GM19328 (cell line): ENCODE data around the gene TMCC1.
"Not testable (repeated sequence)": the region's sequence is repeated elsewhere in the genome, so short reads cannot be mapped to it uniquely, and the experiment has no call there.

Experiments used
- ATAC-seq: cut with Tn5 transposase; IDR thresholded peaks from one replicate; pipeline ENCODE4 v1.9.1; 2021; ENCODE audit warnings: mild to moderate bottlenecking, moderate library complexity; ENCODE audit not compliant: unreplicated experiment

The TMCC1 gene

GRCh38 chr3:129612534-129613366 is 280.8 kb downstream of the TMCC1 start:
- no peak for ATAC-seq

GRCh38 chr3:129611812-129612533 is 281.5 kb downstream of the TMCC1 start:
- ATAC-seq, result no peak

GRCh38 chr3:129611446-129611800 is 282.1 kb downstream of the TMCC1 start:
- no peak for ATAC-seq

- ATAC-seq, result not testable (repeated sequence)
Measured at GRCh38 chr3:129610794-129611445, 282.6 kb downstream of the TMCC1 start.

GRCh38 chr3:129610276-129610675 is 283.2 kb downstream of the TMCC1 start:
- no peak for ATAC-seq

- ATAC-seq, result no peak
Measured at GRCh38 chr3:129609591-129610182, 283.8 kb downstream of the TMCC1 start.

- ATAC-seq, result no peak
Measured at GRCh38 chr3:129608936-129609590, 284.4 kb downstream of the TMCC1 start.

GRCh38 chr3:129608087-129608935 is 285.2 kb downstream of the TMCC1 start:
- no peak for ATAC-seq

- ATAC-seq, result no peak
Measured at GRCh38 chr3:129607391-129608068, 286.0 kb downstream of the TMCC1 start.

GRCh38 chr3:129606636-129607390 is 286.7 kb downstream of the TMCC1 start, which contains the start of gene PLXND1:
TSS of gene PLXND1 (minus strand) at chr3:129606676. CDS start at chr3:129606639, 37 bp downstream.
- ATAC-seq, result no peak

- ATAC-seq, result no peak
Measured at GRCh38 chr3:129605922-129606635, 287.4 kb downstream of the TMCC1 start.

GRCh38 chr3:129605203-129605921 is 288.1 kb downstream of the TMCC1 start:
- ATAC-seq, result no peak

GRCh38 chr3:129604767-129605166 is 288.7 kb downstream of the TMCC1 start:
- no peak for ATAC-seq

GRCh38 chr3:129603991-129604749 is 289.3 kb downstream of the TMCC1 start:
- no peak for ATAC-seq

- ATAC-seq, result no peak
Measured at GRCh38 chr3:129603561-129603942, 290.0 kb downstream of the TMCC1 start.

GRCh38 chr3:129602730-129603560 is 290.6 kb downstream of the TMCC1 start:
- no peak for ATAC-seq
